OCI-LY7 (cell line): ENCODE results near the gene COL4A2. TPM values are rescaled to one million over a fixed set of nuclear protein-coding genes. Genes with fewer than 3 reads are reported as not detected.

Experiments used
- BruUV-seq: library from RNA; stranded (reverse); fragments of 400-500 nt; replicated peaks from 2 replicates; lab custom pipeline; 2021; lab: Mats Ljungman, UMichigan
- CTCF ChIA-PET: fragments of 300-600 bp; sonication (Branson Sonifier 250); formaldehyde crosslinking; loops from one replicate; lab custom pipeline; 2022; ENCODE audit warnings: antibody characterized with exemption; ENCODE audit not compliant: unreplicated experiment; lab: Charles Lee
- POLR2A ChIA-PET: fragments of 300-600 bp; sonication (Branson Sonifier 250); formaldehyde crosslinking; loops from one replicate; lab custom pipeline; 2022; ENCODE audit warnings: antibody characterized with exemption; lab: Charles Lee
- DNase-seq: peaks from one replicate; pipeline ENCODE4 v3.0.0-alpha.2; 2015; ENCODE audit warnings: low spot score
- H2AFZ ChIP-seq: fragments of 200-600 bp; sonication (generic), shearing (Covaris generic); 2 replicates; pipeline ENCODE4 v1.6.1; 2014; ENCODE audit warnings: mild to moderate bottlenecking, antibody characterized with exemption, low read length, moderate library complexity
- H3K27ac ChIP-seq: fragments of 200-600 bp; sonication (generic); 2 replicates; pipeline ENCODE4 v1.5.1; 2014; ENCODE audit warnings: mixed run types, low read depth, mild to moderate bottlenecking, moderate library complexity, low read length, inconsistent platforms; ENCODE audit not compliant: poor library complexity, severe bottlenecking
- H3K36me3 ChIP-seq: fragments of 200-600 bp; sonication (generic); 2 replicates; pipeline ENCODE4 v1.6.1; 2014; ENCODE audit warnings: mild to moderate bottlenecking, antibody characterized with exemption, low read length, moderate library complexity, mixed read lengths; ENCODE audit not compliant: insufficient read depth
- H3K4me1 ChIP-seq: fragments of 200-600 bp; sonication (generic); 2 replicates; pipeline ENCODE4 v1.5.1; 2014; ENCODE audit warnings: mild to moderate bottlenecking, low read length; ENCODE audit not compliant: insufficient read depth, poor library complexity, severe bottlenecking
- H3K4me2 ChIP-seq: fragments of 200-600 bp; sonication (generic); 2 replicates; pipeline ENCODE4 v1.6.1; 2014; ENCODE audit warnings: mild to moderate bottlenecking, low read length
- H3K4me3 ChIP-seq: fragments of 200-600 bp; sonication (generic); 2 replicates; pipeline ENCODE4 v1.5.1; 2014; ENCODE audit warnings: mild to moderate bottlenecking, low read depth, low read length; ENCODE audit not compliant: poor library complexity, severe bottlenecking
- H3K79me2 ChIP-seq: fragments of 200-600 bp; sonication (generic); 2 replicates; pipeline ENCODE4 v1.6.1; 2016; ENCODE audit warnings: low read depth, mild to moderate bottlenecking, low read length, moderate library complexity, mixed read lengths; ENCODE audit not compliant: insufficient read depth
- H3K9me2 ChIP-seq: fragments of 200-600 bp; sonication (generic); 2 replicates; pipeline ENCODE4 v1.6.1; 2016; ENCODE audit warnings: mild to moderate bottlenecking, low read length, mixed read lengths; ENCODE audit not compliant: insufficient read depth
- H3K9me3 ChIP-seq: fragments of 200-600 bp; sonication (generic); 2 replicates; pipeline ENCODE4 v1.6.1; 2014; ENCODE audit warnings: mild to moderate bottlenecking, mixed run types, low read length, mixed read lengths
- H4K20me1 ChIP-seq: fragments of 200-600 bp; sonication (generic); 2 replicates; pipeline ENCODE4 v1.6.1; 2014; ENCODE audit warnings: mild to moderate bottlenecking, antibody characterized with exemption, low read length, moderate library complexity, mixed read lengths; ENCODE audit not compliant: insufficient read depth
- EZH2phosphoT487 ChIP-seq: fragments of 200-600 bp; sonication (generic); IDR thresholded peaks from 2 replicates; pipeline ENCODE4 v1.6.1; 2018; ENCODE audit warnings: low read depth, borderline replicate concordance, mild to moderate bottlenecking, mixed run types, antibody characterized with exemption, low read length, moderate library complexity, mixed read lengths
- intact Hi-C: fragments of 100-400 bp; cut with micrococcal nuclease; formaldehyde crosslinking; loops from one replicate; pipeline ENCODE4 v1.10.0; 2022; ENCODE audit not compliant: unreplicated experiment
- total RNA-seq, 2 experiments: library from RNA; depleted of rRNA in 1 of 2; stranded (reverse); fragments of >200 nt in 1 of 2; shearing (Covaris generic) in 1 of 2; gene quantifications; 2 replicates each; pipeline ENCODE4 v1.2.3, GENCODE V29; 2014 to 2022
- TF ChIP-seq, protein P1 (sequence below): fragments of 200-600 bp; sonication (generic); conservative IDR thresholded peaks from 2 replicates; pipeline ENCODE4 v1.5.1; 2014; ENCODE audit warnings: mild to moderate bottlenecking, antibody characterized with exemption, low read length, moderate library complexity, mixed read lengths

Gene COL4A2
- total RNA-seq, 2 experiments from 2014 or later: 0.34 TPM; not detected in 1

DNA sequence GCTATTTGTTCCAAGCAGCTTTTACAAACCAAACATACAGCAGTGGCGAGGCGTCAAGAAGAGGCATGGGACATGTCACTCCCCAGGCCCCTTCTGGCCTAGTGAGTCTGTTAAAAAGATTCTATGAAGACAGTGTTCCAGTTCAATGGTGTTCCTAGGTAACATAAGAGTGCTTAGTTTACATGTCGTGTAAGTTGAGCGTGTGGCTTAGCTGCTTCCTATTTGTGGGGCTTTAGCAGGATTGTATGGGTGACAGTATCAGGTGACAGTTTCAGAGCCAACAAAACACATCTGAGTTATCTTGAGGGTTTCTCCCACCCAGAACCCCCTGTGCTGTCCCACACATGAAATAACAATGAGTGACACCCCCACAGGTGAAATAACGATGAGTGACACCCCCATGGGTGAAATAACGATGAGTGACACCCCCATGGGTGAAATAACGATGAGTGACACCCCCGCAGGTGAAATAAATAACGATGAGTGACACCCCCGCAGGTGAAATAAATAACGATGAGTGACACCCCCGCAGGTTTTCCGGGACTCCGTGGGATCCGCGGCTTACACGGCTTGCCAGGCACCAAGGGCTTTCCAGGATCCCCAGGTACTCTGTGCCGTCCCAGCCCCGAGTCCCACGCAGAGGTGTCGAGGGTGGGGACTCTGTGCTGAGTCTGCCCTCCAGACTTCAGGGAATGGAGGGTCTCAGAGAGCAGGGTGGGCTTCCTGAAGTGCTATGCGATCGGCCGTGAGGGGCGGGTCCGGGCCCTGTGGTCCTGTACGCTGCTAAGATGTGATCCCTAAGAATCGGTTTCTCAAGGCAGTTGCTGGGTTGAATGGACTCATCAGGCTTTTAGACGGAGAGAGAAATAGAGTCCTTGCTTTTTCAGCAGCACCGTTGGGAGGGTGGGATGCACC, 185.9 kb downstream of the COL4A2 start:
- no peaks in the 10 kb centered on the region for H3K36me3 ChIP-seq
- H3K27ac ChIP-seq: no peak overlapping the region
- intact Hi-C loops: no loop called here
- DNase-seq: no peak
- H3K79me2 ChIP-seq: no peaks in the 10 kb centered on the region
- BruUV-seq: no TSS peak
- TF ChIP-seq, protein P1, sequence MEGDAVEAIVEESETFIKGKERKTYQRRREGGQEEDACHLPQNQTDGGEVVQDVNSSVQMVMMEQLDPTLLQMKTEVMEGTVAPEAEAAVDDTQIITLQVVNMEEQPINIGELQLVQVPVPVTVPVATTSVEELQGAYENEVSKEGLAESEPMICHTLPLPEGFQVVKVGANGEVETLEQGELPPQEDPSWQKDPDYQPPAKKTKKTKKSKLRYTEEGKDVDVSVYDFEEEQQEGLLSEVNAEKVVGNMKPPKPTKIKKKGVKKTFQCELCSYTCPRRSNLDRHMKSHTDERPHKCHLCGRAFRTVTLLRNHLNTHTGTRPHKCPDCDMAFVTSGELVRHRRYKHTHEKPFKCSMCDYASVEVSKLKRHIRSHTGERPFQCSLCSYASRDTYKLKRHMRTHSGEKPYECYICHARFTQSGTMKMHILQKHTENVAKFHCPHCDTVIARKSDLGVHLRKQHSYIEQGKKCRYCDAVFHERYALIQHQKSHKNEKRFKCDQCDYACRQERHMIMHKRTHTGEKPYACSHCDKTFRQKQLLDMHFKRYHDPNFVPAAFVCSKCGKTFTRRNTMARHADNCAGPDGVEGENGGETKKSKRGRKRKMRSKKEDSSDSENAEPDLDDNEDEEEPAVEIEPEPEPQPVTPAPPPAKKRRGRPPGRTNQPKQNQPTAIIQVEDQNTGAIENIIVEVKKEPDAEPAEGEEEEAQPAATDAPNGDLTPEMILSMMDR: no peak
- no peak for TF ChIP-seq EZH2phosphoT487
- ChIA-PET POLR2A (no interaction called here), CTCF (no interaction called here)
- H2AFZ ChIP-seq: no peak overlapping the region
- H3K9me3 ChIP-seq: no peaks in the 10 kb centered on the region
- H3K9me2 ChIP-seq: no peaks in the 10 kb centered on the region
- no peaks in the 10 kb centered on the region for H3K4me1 ChIP-seq
- H3K4me3 ChIP-seq: no peak overlapping the region
- H4K20me1 ChIP-seq: no peaks in the 10 kb centered on the region
- H3K4me2 ChIP-seq: no peak overlapping the region

DNA sequence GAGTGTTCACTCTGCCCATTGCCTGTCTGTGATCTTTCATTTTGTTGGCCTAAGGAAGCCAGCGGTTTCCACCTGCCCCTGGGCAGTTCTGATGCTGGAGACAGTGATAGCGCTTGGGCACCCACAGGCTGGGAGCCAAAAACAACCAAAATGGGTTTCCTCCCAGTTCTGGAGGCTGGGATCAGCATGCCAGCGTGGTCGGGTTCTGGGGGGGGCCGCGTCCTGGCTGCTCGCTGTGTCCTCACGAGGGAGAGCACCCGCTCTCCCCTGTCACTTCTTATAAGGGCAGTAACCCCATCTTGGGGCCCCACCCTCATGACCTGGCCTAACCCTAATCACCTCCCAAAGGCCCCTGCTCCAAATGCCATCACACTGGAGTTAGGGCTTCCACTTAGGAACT, 186.5 kb downstream of the COL4A2 start:
- BruUV-seq: no TSS peak
- POLR2A ChIA-PET: no interaction called here

More for the DNA sequence above, 186.5 kb downstream of the COL4A2 start:
- intact Hi-C loops: no loop called here
- no peaks in the 10 kb centered on the region for H4K20me1 ChIP-seq
- H3K79me2 ChIP-seq: no peaks in the 10 kb centered on the region
- H3K4me3 ChIP-seq: no peak overlapping the region
- TF ChIP-seq, protein P1: no peak
- no peak for TF ChIP-seq EZH2phosphoT487
- no peak overlapping the region for H3K27ac ChIP-seq
- CTCF ChIA-PET: no interaction called here
- H3K9me2 ChIP-seq: no peaks in the 10 kb centered on the region
- DNase-seq: no peak
- no peaks in the 10 kb centered on the region for H3K9me3 ChIP-seq
- no peaks in the 10 kb centered on the region for H3K36me3 ChIP-seq
- no peak overlapping the region for H3K4me2 ChIP-seq
- no peak overlapping the region for H2AFZ ChIP-seq
- H3K4me1 ChIP-seq: no peaks in the 10 kb centered on the region
